Measurements from ENCODE around the gene BABAM2. TPM values are rescaled to one million over a fixed set of nuclear protein-coding genes. Genes with fewer than 3 reads are reported as not detected.

BABAM2 gene
- total RNA-seq, 3 donors from 2014 or later (not counting 1 experiment from before 2014, with no cell fraction given) = 54.6 to 66.1 (median 59.5) TPM

DNA sequence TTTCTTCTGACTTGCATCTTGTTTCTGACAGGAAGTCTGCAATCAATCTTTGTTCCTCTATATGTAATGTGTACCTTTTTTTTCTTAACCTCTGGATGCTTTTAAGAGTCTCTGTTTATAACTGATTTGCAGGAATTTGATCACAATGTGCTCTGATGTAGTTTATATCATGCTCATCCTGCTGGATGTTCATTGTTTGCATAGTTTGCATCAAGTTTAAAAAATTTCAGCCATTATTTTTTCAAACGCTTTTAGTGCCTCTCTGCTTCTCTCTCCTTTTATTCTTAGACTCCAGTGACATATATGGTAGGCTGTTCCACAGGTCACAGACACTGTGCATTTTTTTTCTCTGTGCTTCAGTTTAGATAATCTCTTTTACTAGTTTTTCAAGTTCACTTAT lies 24.3 kb upstream of the BABAM2 start:
- Mint-ChIP-seq H3K4me3 (no peak overlapping the region), H3K36me3 (no peaks in the 10 kb centered on the region), H3K9me3 (no peaks in the 10 kb centered on the region), H3K27ac (no peak overlapping the region), H3K27me3 (ENCODE audit: low read depth in 2 of 2) (no peaks in the 10 kb centered on the region), H3K4me1 (no peaks in the 10 kb centered on the region)
- Histone ChIP-seq H3K27ac (ENCODE audit: low read length) (no peak overlapping the region), H3K4me3 (ENCODE audit: low read length) (no peak overlapping the region), H3K4me1 (ENCODE audit: control insufficient read depth, insufficient read depth, low read length) (no peaks in the 10 kb centered on the region), H3K27me3 (ENCODE audit: control insufficient read depth, insufficient read depth, low read length) (no peaks in the 10 kb centered on the region), H3K9me3 (ENCODE audit: control insufficient read depth, insufficient read depth, low read length) (no peaks in the 10 kb centered on the region), H3K36me3 (ENCODE audit: control insufficient read depth, insufficient read depth, low read length) (no peaks in the 10 kb centered on the region)
- 85% methylated on average over 1 of the region's 1 CpG for WGBS (ENCODE audit: insufficient coverage)
- DNase-seq (no peak), ATAC-seq (no peak)
- intact Hi-C loops (cut with micrococcal nuclease) = no loop called here
- TF ChIP-seq, protein P1, sequence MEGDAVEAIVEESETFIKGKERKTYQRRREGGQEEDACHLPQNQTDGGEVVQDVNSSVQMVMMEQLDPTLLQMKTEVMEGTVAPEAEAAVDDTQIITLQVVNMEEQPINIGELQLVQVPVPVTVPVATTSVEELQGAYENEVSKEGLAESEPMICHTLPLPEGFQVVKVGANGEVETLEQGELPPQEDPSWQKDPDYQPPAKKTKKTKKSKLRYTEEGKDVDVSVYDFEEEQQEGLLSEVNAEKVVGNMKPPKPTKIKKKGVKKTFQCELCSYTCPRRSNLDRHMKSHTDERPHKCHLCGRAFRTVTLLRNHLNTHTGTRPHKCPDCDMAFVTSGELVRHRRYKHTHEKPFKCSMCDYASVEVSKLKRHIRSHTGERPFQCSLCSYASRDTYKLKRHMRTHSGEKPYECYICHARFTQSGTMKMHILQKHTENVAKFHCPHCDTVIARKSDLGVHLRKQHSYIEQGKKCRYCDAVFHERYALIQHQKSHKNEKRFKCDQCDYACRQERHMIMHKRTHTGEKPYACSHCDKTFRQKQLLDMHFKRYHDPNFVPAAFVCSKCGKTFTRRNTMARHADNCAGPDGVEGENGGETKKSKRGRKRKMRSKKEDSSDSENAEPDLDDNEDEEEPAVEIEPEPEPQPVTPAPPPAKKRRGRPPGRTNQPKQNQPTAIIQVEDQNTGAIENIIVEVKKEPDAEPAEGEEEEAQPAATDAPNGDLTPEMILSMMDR (IDR thresholded peaks at IDR 0.05) = no peak

DNA sequence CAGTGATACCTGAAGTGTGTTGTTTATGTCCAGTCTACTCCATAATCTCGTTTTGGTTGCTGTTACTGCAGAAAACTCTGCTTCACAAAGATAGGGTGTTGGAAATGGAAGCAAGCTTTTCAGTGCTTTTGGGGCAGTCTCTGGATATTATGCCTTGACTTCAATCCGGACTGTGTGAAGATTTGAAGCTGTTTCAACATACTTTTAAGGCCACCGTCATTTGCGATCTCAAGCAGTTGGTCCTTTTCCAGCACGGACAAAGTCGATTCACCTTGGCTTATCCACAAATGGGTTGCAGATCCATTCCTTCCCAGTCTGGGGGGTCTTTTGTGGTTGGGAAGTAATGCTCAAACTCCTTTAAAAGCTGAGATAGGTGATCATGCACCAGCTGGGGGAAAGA lies 20.8 kb upstream of the BABAM2 start:
- Histone ChIP-seq H3K9me3 (ENCODE audit: control insufficient read depth, insufficient read depth, low read length) (no peaks in the 10 kb centered on the region), H3K4me1 (ENCODE audit: control insufficient read depth, insufficient read depth, low read length) (no peaks in the 10 kb centered on the region), H3K36me3 (ENCODE audit: control insufficient read depth, insufficient read depth, low read length) (no peaks in the 10 kb centered on the region), H3K27ac (ENCODE audit: low read length) (no peak overlapping the region), H3K4me3 (ENCODE audit: low read length) (no peak overlapping the region), H3K27me3 (ENCODE audit: control insufficient read depth, insufficient read depth, low read length) (no peaks in the 10 kb centered on the region)
- WGBS (ENCODE audit: insufficient coverage) = 91% methylated on average over 6 of the region's 6 CpGs
- no peaks in the 10 kb centered on the region for H3K36me3 Mint-ChIP-seq
- no peak for DNase-seq
- intact Hi-C loops (cut with micrococcal nuclease) = no loop called here
- H3K27me3 Mint-ChIP-seq (ENCODE audit: low read depth in 2 of 2) = no peaks in the 10 kb centered on the region
- no peak overlapping the region for H3K27ac Mint-ChIP-seq
- TF ChIP-seq, protein P1 (IDR thresholded peaks at IDR 0.05) = no peak
- no peak for ATAC-seq
- no peak overlapping the region for H3K4me3 Mint-ChIP-seq
- H3K4me1 Mint-ChIP-seq = no peaks in the 10 kb centered on the region
- no peaks in the 10 kb centered on the region for H3K9me3 Mint-ChIP-seq

DNA sequence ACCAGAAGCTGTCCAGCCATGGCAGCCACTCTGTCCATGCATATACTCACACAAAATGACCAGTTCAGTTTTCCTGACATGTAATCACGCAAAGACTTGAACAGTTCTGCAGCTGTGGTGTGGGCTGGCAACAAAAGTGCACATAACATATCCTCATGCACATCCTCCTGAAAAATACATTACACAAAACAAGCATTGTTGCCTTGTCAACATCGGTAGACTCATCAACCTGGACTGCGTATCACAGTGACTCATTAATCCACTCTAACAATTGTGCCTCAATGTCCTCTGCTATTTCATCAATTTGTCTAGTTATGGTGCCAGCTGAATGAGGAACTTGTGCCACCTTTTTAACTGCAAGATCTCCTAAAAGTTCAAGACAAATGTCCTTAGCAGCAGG lies 19.8 kb upstream of the BABAM2 start:
- no peak overlapping the region for H3K27ac Mint-ChIP-seq
- Histone ChIP-seq H3K4me3 (ENCODE audit: low read length) (no peak overlapping the region), H3K9me3 (ENCODE audit: control insufficient read depth, insufficient read depth, low read length) (no peaks in the 10 kb centered on the region), H3K27me3 (ENCODE audit: control insufficient read depth, insufficient read depth, low read length) (no peaks in the 10 kb centered on the region), H3K4me1 (ENCODE audit: control insufficient read depth, insufficient read depth, low read length) (no peaks in the 10 kb centered on the region), H3K36me3 (ENCODE audit: control insufficient read depth, insufficient read depth, low read length) (no peaks in the 10 kb centered on the region), H3K27ac (ENCODE audit: low read length) (no peak overlapping the region)
- no peaks in the 10 kb centered on the region for H3K27me3 Mint-ChIP-seq (ENCODE audit: low read depth in 2 of 2)
- WGBS (ENCODE audit: insufficient coverage) = 91% methylated on average over 3 of the region's 3 CpGs
- DNase-seq (no peak), ATAC-seq (no peak)
- peaks cover 4% of the 10 kb centered on the region for H3K36me3 Mint-ChIP-seq
- intact Hi-C loops (cut with micrococcal nuclease) = no loop called here
- H3K9me3 Mint-ChIP-seq = no peaks in the 10 kb centered on the region
- H3K4me3 Mint-ChIP-seq = no peak overlapping the region
- no peaks in the 10 kb centered on the region for H3K4me1 Mint-ChIP-seq
- TF ChIP-seq, protein P1 (IDR thresholded peaks at IDR 0.05) = no peak

DNA sequence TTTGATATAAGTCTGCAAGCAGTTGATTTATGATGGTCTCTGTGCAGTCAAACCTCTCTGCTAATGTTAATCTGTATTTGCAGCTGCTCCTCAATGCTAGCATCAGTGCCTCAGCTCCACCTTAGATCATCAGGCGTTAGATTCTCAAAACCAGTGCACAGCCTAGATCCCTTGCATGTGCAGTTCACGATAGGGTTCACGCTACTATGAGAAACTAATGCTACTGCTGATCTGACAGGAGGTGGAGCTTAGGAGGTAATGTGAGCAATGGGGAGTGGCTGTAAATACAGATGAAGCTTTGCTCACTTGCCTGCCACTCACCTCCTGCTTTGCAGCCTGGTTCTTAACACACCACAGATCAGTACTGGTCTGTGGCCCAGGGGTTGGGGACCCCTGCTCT lies 18.7 kb upstream of the BABAM2 start:
- intact Hi-C loops (cut with micrococcal nuclease) = no loop called here
- Histone ChIP-seq H3K27me3 (ENCODE audit: control insufficient read depth, insufficient read depth, low read length) (no peaks in the 10 kb centered on the region), H3K4me3 (ENCODE audit: low read length) (no peak overlapping the region), H3K36me3 (ENCODE audit: control insufficient read depth, insufficient read depth, low read length) (no peaks in the 10 kb centered on the region), H3K27ac (ENCODE audit: low read length) (no peak overlapping the region), H3K9me3 (ENCODE audit: control insufficient read depth, insufficient read depth, low read length) (no peaks in the 10 kb centered on the region), H3K4me1 (ENCODE audit: control insufficient read depth, insufficient read depth, low read length) (no peaks in the 10 kb centered on the region)
- peaks cover 5% of the 10 kb centered on the region for H3K36me3 Mint-ChIP-seq
- TF ChIP-seq, protein P1 (IDR thresholded peaks at IDR 0.05) = no peak
- ATAC-seq (no peak), DNase-seq (no peak)
- no peak overlapping the region for H3K4me3 Mint-ChIP-seq
- no peaks in the 10 kb centered on the region for H3K4me1 Mint-ChIP-seq
- H3K27ac Mint-ChIP-seq = no peak overlapping the region
- no peaks in the 10 kb centered on the region for H3K27me3 Mint-ChIP-seq (ENCODE audit: low read depth in 2 of 2)
- H3K9me3 Mint-ChIP-seq = no peaks in the 10 kb centered on the region
- 90% methylated on average over 3 of the region's 3 CpGs for WGBS (ENCODE audit: insufficient coverage)
